ENCODE measurements around the gene KCNK15.
A peak's percentile ranks its signal among the peaks of the same experiment; 100 is the strongest.

KCNK15 gene

GRCh38 chr20:44715499-44716308 lies 30.0 kb upstream of the KCNK15 start:
- no peak for DNase-seq

- no peak for DNase-seq
Observed at GRCh38 chr20:44716309-44717106, 29.2 kb upstream of the KCNK15 start.

- DNase-seq: no peak
Observed at GRCh38 chr20:44717986-44718385, 27.7 kb upstream of the KCNK15 start.

GRCh38 chr20:44719841-44720240 lies 25.8 kb upstream of the KCNK15 start:
- DNase-seq: no peak

- DNase-seq: no peak
Observed at GRCh38 chr20:44720621-44720996, 25.1 kb upstream of the KCNK15 start.

- no peak for DNase-seq
Observed at GRCh38 chr20:44720997-44721784, 24.5 kb upstream of the KCNK15 start.

- DNase-seq: no peak
Observed at GRCh38 chr20:44721785-44722054, 23.9 kb upstream of the KCNK15 start.

GRCh38 chr20:44722990-44723389 lies 22.7 kb upstream of the KCNK15 start:
- no peak for DNase-seq

GRCh38 chr20:44723391-44723790 lies 22.3 kb upstream of the KCNK15 start:
- no peak for DNase-seq

- no peak for DNase-seq
Observed at GRCh38 chr20:44723798-44724362, 21.8 kb upstream of the KCNK15 start.

GRCh38 chr20:44724423-44725091 lies 21.1 kb upstream of the KCNK15 start:
- no peak for DNase-seq

GRCh38 chr20:44725837-44726236 lies 19.8 kb upstream of the KCNK15 start:
- DNase-seq: peak in 1 of 2 donors; percentile 1

GRCh38 chr20:44727039-44727438 lies 18.6 kb upstream of the KCNK15 start:
- DNase-seq: no peak

- no peak for DNase-seq
Observed at GRCh38 chr20:44727651-44728050, 18.0 kb upstream of the KCNK15 start.

- DNase-seq: peak; percentile 27 to 49
Observed at GRCh38 chr20:44728801-44729443, 16.7 kb upstream of the KCNK15 start.

GRCh38 chr20:44730441-44730840 lies 15.2 kb upstream of the KCNK15 start:
- no peak for DNase-seq

- no peak for DNase-seq
Observed at GRCh38 chr20:44731657-44732056, 14.0 kb upstream of the KCNK15 start.

GRCh38 chr20:44732327-44732726 lies 13.3 kb upstream of the KCNK15 start:
- no peak for DNase-seq

- DNase-seq: peak; percentile 42 to 65
Observed at GRCh38 chr20:44733341-44734069, 12.2 kb upstream of the KCNK15 start.

- no peak for DNase-seq
Observed at GRCh38 chr20:44734938-44735337, 10.7 kb upstream of the KCNK15 start.

GRCh38 chr20:44735816-44736169 lies 9.9 kb upstream of the KCNK15 start:
- no peak for DNase-seq
